ENCODE results near the gene CCDC14.
A peak's percentile ranks its signal among the peaks of the same experiment; 100 is the strongest.
"Not testable (repeated sequence)": the region's sequence is repeated elsewhere in the genome, so short reads cannot be mapped to it uniquely, and the experiment has no call there.

CCDC14 gene, protein sequence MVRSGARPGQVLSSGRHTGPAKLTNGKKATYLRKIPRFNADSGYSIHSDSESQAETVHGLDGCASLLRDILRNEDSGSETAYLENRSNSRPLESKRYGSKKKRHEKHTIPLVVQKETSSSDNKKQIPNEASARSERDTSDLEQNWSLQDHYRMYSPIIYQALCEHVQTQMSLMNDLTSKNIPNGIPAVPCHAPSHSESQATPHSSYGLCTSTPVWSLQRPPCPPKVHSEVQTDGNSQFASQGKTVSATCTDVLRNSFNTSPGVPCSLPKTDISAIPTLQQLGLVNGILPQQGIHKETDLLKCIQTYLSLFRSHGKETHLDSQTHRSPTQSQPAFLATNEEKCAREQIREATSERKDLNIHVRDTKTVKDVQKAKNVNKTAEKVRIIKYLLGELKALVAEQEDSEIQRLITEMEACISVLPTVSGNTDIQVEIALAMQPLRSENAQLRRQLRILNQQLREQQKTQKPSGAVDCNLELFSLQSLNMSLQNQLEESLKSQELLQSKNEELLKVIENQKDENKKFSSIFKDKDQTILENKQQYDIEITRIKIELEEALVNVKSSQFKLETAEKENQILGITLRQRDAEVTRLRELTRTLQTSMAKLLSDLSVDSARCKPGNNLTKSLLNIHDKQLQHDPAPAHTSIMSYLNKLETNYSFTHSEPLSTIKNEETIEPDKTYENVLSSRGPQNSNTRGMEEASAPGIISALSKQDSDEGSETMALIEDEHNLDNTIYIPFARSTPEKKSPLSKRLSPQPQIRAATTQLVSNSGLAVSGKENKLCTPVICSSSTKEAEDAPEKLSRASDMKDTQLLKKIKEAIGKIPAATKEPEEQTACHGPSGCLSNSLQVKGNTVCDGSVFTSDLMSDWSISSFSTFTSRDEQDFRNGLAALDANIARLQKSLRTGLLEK

DNA sequence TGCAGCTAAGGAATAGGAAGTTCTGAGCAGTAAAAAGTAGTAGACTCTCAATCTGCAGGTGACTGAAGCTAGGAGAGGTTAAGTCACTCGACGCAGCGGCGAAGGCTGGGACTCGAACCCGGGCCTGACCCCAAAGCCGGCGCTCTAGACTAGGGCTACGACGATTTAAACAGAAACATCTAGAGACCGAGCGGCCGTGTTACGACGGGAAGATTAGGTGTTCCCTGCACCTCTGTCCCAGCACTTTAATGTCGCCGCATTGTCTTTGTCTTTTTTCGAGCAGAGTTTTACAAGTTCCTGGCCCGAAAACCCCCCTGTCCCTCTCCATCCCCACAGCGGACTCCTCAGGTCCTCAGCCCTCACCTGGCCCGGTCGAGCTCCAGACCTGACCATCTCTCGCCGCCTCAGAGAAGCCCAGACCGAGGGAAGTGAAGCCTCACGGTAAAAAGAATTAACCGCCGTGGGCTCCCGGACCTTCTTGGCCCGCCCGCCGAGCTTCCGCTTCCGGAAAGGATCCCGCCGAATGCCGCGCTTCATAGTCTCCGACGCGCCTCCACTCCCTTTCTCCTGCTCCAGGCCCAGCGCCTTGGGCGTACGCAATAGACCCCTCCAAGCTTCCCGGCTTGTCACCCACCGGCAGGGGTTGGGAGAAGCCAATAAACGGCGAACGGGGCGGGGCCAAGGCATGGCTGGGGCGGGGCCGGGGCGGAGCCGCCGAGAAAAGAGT lies at the start of gene CCDC14:
Gene CCDC14 (minus strand): TSS at position 449 of the 727 bp plus-strand sequence. CDS start 56 bp downstream, at position 393.
- DNase-seq: peak in 54 of 56 donors; percentile 24 to 90 (median 76)

DNA sequence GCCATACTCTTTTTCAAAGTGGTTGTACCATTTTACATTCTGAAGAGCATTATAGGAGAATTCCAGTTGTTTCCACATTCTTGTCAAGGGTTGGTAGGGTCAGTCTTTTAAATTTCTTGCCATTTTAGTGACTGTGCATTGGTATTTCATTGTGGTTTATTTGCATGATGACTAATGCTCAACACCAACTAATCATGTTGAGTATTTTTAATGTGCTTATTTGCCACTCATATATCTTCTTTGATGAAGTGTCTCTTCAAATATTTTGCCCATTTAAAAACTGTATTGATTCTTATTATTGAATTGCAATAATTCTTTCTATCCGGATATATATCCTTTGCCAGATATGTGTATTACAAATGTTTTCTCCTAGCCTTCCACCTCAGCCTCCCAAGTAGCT lies 47.3 kb upstream of the CCDC14 start:
- DNase-seq: not testable (repeated sequence)

DNA sequence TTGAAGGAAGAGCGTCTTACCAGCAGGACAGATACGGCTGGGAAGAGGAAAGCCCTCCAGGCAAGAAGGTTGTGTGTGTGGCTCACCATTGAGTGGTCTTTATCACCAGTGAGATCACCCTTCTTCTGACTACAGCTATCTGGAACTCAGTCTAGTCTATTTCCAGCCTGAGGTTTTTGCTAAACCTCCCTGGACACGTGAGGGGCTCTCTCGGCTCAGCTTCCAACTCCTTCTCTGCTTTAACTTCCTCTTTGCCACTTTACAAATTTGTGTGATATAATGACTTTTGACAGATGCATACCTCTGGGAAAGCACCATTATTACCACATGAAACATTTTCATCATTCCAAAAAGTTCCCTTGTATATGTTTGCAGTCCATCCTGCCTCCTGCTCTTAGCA lies 46.2 kb upstream of the CCDC14 start:
- DNase-seq: no peak

DNA sequence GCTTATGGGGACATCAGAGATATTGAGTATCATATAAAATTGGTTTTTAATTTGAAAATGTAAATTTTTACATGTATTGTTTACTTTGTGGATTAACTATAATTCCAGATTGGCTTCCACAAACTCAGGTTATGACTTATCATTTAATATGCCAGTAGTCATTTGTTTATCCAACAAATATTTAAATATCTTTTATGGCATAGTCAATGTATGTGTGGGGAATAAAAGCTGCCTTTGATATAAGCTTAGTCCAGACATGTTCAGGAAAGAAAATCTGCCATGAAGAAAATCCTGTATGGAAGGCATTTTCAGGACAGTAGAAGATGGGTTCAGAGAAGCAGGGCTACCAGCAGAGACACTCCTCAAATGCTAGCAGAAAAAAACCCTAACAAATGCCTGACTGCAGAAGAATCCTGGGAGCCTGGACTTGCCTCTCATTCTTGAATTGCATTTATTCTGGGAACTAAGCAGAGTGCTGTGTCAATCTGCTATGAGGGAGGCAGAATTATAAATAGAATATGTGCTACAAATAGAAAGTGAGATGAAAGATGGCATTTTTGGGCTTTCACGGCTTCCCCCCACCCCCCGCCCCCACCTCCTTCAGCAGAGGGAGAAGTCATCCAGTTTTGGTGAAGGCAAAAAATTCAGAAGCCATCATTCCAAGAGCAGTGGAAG lies 41.5 kb upstream of the CCDC14 start:
- DNase-seq: not testable (repeated sequence)

DNA sequence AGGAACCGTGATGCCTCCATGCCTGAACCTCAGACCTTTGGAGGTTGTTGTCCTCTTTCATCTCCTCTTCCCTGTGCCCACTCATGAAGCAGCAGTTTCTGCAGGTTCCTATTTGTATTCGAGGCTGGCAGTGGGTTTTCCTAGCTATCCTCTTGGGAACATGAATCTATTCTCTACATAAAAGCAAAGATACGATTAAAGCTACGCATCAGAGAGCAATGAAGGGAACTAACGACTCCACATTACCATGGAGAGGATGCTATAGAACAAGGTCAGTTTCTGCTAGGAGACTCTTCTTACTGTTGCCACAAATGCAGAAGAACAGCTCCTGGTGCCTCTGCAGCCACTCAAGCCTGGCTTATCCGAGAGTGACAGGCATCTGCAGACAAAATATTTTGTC lies 40.3 kb upstream of the CCDC14 start:
- not testable (repeated sequence) for DNase-seq

DNA sequence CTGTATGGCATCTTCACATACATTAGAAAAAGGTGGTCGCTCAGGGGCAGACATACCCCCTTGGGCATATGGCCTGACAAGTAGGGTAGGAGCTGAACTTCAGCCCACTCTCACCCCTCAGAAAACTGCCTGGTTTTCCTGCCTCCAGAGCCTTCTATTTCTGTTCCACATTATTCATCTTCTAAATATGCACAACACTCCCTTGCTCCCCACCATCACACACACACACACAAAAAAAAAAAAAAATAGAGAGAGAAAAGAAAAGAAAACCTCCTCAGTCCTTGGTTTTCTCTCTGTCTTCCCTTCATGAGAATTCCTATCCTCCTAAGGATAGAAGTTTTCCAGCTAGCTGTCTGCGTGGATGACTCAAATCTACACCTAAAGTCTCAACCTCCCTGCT lies 36.5 kb upstream of the CCDC14 start:
- DNase-seq: no peak

DNA sequence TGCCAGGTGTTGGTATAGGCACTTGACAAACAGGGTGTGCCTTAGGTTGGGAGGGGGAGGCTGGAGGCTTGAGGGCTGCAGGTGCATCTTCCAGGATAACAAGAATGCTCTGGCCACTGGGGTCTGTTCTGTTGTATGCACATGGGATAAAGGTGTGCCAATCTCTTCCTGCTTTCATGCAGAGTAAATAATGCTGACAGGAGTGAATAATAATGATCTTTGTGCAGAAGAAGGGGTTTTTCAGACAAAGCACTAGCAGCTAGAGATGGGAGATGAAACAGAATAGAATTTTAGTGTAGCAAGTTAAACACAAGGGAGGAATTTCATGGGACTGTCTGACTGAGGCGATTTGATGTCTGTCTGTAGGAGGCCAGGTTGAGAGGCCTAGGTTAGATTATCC lies 32.8 kb upstream of the CCDC14 start:
- DNase-seq: no peak

DNA sequence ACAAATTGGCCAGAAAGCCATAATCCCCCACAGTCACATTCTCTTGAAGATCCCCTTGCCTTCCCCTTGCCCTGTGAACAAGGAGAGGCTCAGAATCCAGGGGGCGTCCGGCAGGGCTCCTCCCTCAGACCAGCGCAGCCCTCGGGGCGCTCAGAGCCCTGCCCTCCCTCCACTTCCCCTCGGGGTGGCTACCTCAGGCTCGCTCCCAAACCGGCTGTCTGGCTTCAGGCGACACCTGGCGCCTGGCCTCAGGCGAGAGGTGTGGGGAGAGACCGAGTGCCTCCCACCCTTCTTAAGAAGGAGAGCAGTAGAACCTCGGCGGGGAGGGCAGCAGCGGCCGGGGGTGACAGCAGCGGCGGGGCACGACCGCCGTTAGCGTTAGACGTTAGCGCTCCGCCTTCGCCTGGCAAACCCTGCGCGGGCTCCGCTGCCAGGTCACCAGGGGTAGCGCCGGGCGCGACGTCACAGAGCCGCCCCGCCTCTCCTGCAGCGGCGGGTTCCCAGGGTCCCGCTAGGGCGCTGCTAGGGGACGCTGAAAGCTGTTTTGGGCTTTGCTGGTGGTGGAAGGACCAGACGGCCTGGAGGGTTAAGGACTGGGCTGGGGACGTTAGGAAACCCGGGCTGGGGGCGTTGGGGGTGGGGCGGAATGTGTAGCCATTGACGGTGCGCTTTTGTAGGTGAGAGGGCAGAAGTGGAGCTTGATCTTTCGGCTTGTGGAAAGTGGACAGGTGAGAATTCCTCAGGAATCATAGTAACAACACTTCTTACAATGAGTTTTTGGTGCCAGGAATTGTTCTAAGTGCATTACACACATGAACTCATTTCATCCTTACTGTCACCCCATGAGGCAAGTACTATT lies 30.9 kb upstream of the CCDC14 start, which contains the start of gene ROPN1:
Gene ROPN1 (minus strand): TSS at position 395 of the 859 bp plus-strand sequence. CDS start 11,643 bp downstream, outside the sequence.
- not testable (repeated sequence) for DNase-seq

DNA sequence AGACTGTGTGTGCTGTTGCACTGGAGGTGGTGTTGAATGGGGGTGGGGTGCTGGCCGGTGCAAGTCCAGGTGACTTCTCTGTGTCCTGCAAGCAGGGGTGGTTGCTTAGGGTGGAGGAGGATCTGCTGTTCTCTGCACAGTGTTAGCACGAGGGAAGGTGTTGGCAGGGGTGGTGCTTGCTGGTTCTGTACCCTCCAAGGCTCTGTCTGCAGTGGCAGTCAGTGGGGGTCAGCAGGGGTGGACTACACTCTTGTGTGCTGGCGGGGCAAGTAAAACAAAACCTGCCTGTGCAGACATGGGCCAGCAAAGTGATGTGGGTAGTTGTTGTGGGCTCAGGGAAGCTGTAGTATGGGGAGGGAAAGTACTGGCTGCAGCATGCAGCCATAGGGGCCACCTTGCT lies 25.4 kb upstream of the CCDC14 start:
- no peak for DNase-seq

DNA sequence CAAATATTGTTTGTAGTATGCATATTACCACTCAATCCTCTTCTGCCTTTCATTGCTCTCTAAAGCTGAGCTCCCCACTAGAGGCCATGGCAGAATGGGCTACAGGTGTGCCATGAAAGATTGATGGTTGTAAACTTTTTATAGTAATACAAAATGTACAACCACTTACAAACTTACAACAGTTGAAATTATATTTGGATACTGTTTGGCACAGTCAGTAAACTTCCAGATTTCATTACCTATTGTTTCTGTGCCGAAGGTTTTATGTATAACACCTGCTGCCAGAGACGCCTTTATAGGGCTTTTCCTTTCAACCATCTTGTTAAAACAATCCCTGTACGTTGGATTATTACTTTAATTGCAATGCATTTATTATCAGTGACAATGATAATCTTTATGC lies 23.9 kb upstream of the CCDC14 start:
- no peak for DNase-seq

DNA sequence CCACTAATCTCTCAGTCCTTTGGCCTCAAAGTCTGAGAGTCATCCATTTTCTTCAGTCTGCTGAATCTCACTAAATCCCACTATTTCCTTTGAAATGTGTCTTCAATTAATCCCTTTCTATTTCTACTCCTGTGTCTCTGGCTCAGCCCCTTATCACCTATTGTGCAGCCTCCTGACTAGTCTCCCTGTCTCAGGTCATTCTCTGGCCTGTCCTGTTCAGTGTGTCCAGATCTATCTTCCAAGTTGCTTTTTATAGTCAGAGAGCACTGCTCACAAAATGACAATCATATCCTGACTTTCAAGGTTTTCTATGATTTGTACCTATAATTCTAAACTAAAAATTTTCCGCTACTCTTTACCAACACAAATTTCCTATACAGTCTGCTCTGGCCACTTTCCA lies 23.3 kb upstream of the CCDC14 start:
- DNase-seq: no peak

DNA sequence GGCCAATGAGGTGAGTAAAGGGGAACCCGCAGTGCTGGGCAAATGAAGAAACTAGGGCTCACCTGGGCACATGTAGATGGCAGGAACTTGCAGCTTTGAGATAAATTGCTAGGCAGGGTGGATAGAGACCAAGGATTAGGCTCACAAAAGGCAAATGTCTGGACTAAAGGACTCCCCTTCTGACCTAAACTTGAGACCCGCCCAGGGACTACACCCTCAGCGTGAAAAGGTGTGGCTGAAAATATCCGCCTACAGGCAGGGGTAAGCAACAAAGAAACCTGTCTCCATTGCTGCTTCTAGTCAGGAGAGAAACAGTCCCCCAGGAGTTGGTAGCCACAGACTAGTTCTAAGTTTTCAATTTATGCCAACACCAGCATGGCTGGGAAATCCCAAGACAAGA lies 20.3 kb upstream of the CCDC14 start:
- not testable (repeated sequence) for DNase-seq

DNA sequence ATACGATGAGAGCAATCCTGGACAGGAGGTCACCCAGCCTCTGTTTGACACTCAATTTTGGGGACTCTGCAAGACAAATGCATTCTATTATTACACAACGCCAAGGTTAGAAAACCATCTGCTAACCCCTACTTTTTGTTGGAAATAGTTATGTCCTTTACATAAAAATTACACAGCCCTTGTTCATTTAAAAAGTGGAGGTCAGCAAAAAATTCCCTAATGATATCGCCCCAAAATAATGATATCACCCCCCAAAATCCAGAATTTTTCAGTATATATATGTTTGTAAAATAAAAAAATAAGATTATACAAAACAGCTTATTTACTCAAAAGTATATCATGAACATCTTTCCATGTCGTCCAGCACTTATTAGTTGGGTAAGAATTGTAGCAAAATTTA lies 19.5 kb upstream of the CCDC14 start:
- DNase-seq: no peak

DNA sequence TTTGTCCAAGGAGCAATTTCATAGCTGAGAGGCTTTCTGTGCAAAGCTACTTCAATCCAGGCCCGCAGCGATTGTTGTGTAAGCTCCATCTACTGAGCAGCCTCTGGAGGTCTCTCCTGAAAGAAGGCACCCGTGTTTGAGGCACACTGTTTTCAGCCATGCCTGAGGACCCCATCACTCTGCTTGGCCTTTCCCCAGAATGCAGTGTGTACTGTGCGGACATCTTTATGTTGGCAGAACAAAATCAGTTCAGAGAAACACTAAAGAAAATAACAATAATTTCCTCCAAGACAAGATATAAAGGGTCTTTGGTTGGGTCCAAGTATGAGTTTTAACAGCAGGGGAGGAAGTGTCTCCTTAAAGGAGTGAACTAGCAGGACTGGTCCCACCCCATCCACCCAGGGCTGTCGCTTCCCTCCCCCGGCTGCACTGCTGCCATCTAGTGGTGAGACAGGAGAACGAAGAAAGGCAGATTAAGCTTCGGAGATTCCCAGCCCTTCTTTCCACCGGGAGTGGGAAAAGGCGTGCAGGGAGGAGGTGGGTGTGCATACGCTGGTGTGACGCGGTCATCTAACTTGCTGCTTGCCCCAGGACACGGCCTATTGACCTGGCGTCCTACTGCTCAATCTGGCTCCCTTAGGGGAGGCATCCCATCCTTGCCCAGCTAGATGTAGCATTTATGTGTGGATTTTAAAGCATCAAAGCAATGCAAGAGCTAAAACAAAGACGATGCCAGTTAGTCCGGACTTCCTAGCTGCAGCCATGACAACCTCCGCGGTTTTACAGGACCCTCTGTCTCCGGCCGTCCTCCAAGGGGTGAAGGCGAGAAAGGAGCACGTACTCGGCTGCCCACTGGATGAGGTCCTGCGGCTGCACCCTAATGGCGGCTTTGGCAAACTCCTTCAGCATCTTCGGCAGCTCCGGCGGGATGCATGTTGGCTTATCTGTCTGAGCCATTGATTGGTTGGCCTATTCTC lies 18.8 kb upstream of the CCDC14 start:
- DNase-seq: peak in 48 of 56 donors; percentile 5 to 73 (median 40)

DNA sequence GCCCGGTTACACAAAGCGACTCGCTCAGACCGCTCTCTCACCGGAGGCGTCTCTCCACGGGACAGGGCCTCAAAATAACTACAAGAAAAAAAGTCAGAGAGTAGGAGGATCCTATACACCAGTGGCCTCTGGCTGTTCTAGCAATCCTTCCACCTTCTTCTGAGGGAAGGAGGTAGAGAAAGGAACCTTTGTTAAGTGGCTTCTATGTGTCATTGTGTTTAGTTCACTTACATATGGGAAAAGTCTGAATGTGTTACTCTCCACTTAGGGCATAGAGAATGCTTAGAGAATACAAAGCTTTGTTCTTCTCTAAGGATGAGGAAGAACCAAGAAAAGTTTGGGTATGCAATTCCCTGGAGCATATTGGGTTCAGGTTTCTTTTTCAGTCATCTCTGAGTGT lies 15.9 kb upstream of the CCDC14 start:
- not testable (repeated sequence) for DNase-seq

DNA sequence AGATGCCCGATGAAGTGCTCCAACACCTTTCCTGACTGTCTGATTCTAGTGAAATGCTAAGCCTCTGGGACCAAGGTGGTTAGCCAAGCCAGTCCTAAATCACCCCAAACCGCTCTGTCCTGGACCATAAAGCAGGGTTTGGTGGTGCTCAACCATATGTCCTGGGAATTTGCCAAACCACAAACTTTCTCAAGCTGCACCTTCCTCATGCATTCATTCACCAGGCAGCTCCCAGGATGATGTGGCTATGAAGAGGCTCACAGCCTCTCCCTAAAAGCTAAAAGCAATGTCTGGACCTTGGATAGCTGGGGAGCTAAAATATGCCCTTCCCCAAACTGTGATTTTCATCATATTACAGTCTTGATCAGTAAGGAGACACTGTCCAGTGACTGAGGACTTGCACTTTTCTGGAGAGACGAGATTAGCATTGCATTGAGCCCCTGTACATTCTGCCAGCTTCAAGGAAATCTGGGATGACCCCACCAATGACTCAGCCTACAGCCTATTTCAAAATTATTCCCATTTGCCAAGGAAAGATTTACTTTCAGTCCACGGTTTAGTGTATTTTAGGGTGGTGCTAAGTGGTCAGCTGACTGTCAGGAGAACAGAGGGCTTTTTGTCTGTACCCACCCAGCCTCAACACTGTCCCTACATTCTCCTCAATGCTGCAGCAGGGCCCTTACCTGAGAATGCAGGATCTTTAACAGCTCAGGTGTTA lies 15.3 kb upstream of the CCDC14 start:
- DNase-seq: not testable (repeated sequence)

DNA sequence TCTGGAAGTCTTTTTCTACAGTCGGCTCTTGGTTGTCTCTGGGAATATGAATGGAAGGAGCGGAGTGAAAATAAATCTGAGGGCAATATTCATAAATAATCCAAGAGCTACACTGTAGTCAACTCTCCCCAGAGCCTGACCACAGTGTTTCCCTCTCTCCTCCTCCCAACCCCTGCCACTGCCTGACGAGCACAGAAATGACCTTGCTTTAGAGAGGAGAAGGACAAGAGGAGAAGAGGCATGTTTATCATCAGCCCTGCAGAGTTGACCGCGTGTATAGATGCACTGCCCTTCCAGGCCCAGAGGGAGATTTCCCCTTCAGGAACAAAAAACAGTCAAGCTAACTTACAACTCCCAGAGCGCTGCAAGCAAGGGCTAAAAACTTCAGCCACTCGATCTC lies 14.0 kb upstream of the CCDC14 start:
- DNase-seq: not testable (repeated sequence)

DNA sequence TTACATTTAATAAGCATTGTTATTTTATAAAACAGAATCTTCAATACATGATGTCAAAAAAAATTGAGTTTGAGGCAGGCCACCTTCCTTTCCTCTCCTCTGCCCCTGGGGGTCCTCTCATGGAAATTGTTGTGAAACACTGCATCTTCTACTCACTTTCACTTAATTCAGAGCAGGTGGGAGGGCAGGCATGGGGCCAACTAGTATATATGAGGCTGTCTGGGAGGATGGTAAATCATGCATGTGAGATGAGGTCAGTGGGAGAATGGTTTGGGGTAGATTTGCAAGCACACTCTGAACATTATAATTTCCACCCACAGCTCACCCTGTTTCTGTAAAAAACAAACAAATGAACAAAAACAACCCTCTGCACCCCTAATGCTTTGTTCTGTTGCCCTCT lies 10.4 kb upstream of the CCDC14 start:
- DNase-seq: no peak
